ENCODE measurements around the gene FSCN2. TPM values are rescaled to one million over a fixed set of nuclear protein-coding genes. Genes with fewer than 3 reads are reported as not detected.

The FSCN2 gene
- total RNA-seq, 4 donors from 2014 or later: 1.1 to 2.3 (median 1.8) TPM; not detected in 1

- Histone ChIP-seq H3K36me3 (peaks cover 3 to 50% (median 16%) of the 10 kb centered on the region in 3 donors), H3K27me3 (no peaks in the 10 kb centered on the region), H3K4me3 (peak overlapping the region; percentile 89 to 100 (median 96)), H3K9me3 (no peaks in the 10 kb centered on the region), H3K4me1 (peaks cover 15 to 38% (median 21%) of the 10 kb centered on the region in 3 donors), H3K27ac (peak overlapping the region; percentile 86 to 95 (median 92))
- 57 to 60% methylated on average over 10 to 11 of the region's 24 CpGs for WGBS, 2 donors
- DNase-seq: no peak
- intact Hi-C loops (cut with DNase I): no loop called here
- no peak for TF ChIP-seq CTCF (IDR thresholded peaks at IDR 0.05)
- no peak for TF ChIP-seq POLR2A (IDR thresholded peaks at IDR 0.05)
Measured at GRCh38 chr17:81553616-81554181, 25.5 kb downstream of the FSCN2 start.

GRCh38 chr17:81556175-81556691 is 28.1 kb downstream of the FSCN2 start:
- H3K9me3 ChIP-seq: no peaks in the 10 kb centered on the region
- WGBS, 2 donors: 78 to 79% methylated on average over 7 of the region's 9 CpGs
- DNase-seq: no peak
- peaks cover 11 to 25% (median 16%) of the 10 kb centered on the region in 3 donors for H3K4me1 ChIP-seq
- no peaks in the 10 kb centered on the region for H3K27me3 ChIP-seq
- H3K36me3 ChIP-seq: peaks cover 8 to 52% (median 30%) of the 10 kb centered on the region in 3 donors
- intact Hi-C loops (cut with DNase I): no loop called here
- H3K4me3 ChIP-seq: no peak overlapping the region
- TF ChIP-seq POLR2A (IDR thresholded peaks at IDR 0.05) (no peak), CTCF (IDR thresholded peaks at IDR 0.05) (no peak)
- H3K27ac ChIP-seq: no peak overlapping the region

- Histone ChIP-seq H3K4me1 (peaks cover 8 to 19% (median 12%) of the 10 kb centered on the region in 3 donors), H3K27me3 (no peaks in the 10 kb centered on the region), H3K9me3 (no peaks in the 10 kb centered on the region), H3K36me3 (peaks cover 8 to 59% (median 31%) of the 10 kb centered on the region in 3 donors), H3K4me3 (no peak overlapping the region), H3K27ac (no peak overlapping the region)
- WGBS, 2 donors: 80 to 97% methylated on average over 1 to 4 of the region's 6 CpGs
- DNase-seq: no peak
- TF ChIP-seq CTCF (IDR thresholded peaks at IDR 0.05) (no peak), POLR2A (IDR thresholded peaks at IDR 0.05) (no peak)
- intact Hi-C loops (cut with DNase I): no loop called here
Measured at GRCh38 chr17:81556863-81557262, 28.7 kb downstream of the FSCN2 start.

GRCh38 chr17:81557276-81558114 is 29.3 kb downstream of the FSCN2 start:
- 86 to 94% methylated on average over 10 to 13 of the region's 21 CpGs for WGBS, 2 donors
- Histone ChIP-seq H3K27me3 (no peaks in the 10 kb centered on the region), H3K4me3 (no peak overlapping the region), H3K27ac (no peak overlapping the region), H3K9me3 (no peaks in the 10 kb centered on the region), H3K4me1 (peaks cover 8 to 18% (median 12%) of the 10 kb centered on the region in 3 donors), H3K36me3 (peaks cover 13 to 65% (median 31%) of the 10 kb centered on the region in 3 donors)
- no peak for DNase-seq
- TF ChIP-seq CTCF (IDR thresholded peaks at IDR 0.05): no peak
- TF ChIP-seq POLR2A (IDR thresholded peaks at IDR 0.05): no peak
- intact Hi-C loops (cut with DNase I): no loop called here

GRCh38 chr17:81558115-81558468 is 29.9 kb downstream of the FSCN2 start:
- H3K27ac ChIP-seq: no peak overlapping the region
- H3K9me3 ChIP-seq: no peaks in the 10 kb centered on the region
- WGBS, 2 donors: 90% methylated on average over 2 of the region's 12 CpGs; no CpG with 5 or more reads in 1 of the 2 donors
- no peak for DNase-seq
- H3K4me1 ChIP-seq: peaks cover 7 to 15% (median 11%) of the 10 kb centered on the region in 3 donors
- TF ChIP-seq CTCF (IDR thresholded peaks at IDR 0.05) (no peak), POLR2A (IDR thresholded peaks at IDR 0.05) (no peak)
- intact Hi-C loops (cut with DNase I): no loop called here
- peaks cover 14 to 71% (median 31%) of the 10 kb centered on the region in 3 donors for H3K36me3 ChIP-seq
- no peak overlapping the region for H3K4me3 ChIP-seq
- H3K27me3 ChIP-seq: no peaks in the 10 kb centered on the region

All from esophagus squamous epithelium (tissue), 5 donors.